ENCODE results near the gene PIK3C2G.

- TF ChIP-seq, protein P1, sequence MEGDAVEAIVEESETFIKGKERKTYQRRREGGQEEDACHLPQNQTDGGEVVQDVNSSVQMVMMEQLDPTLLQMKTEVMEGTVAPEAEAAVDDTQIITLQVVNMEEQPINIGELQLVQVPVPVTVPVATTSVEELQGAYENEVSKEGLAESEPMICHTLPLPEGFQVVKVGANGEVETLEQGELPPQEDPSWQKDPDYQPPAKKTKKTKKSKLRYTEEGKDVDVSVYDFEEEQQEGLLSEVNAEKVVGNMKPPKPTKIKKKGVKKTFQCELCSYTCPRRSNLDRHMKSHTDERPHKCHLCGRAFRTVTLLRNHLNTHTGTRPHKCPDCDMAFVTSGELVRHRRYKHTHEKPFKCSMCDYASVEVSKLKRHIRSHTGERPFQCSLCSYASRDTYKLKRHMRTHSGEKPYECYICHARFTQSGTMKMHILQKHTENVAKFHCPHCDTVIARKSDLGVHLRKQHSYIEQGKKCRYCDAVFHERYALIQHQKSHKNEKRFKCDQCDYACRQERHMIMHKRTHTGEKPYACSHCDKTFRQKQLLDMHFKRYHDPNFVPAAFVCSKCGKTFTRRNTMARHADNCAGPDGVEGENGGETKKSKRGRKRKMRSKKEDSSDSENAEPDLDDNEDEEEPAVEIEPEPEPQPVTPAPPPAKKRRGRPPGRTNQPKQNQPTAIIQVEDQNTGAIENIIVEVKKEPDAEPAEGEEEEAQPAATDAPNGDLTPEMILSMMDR (IDR thresholded peaks at IDR 0.05 in 2 of 3, conservative IDR thresholded peaks at IDR 0.05 in 1 of 3; ENCODE audit: borderline replicate concordance in 1 of 3, insufficient read depth in 1 of 3, low read depth in 2 of 3, low read length in 2 of 3): no peak
- TF ChIP-seq EZH2 (IDR thresholded peaks at IDR 0.05) (no peak), POLR2AphosphoS5 (IDR thresholded peaks at IDR 0.05; ENCODE audit: low read depth, low read length) (no peak), TCF7L2 (IDR thresholded peaks at IDR 0.05; ENCODE audit: borderline replicate concordance, extremely low read depth, insufficient read depth, insufficient read length) (no peak), POLR2A (IDR thresholded peaks at IDR 0.05; ENCODE audit: borderline replicate concordance, extremely low read depth, insufficient read depth, insufficient read length) (no peak), JUND (IDR thresholded peaks at IDR 0.05) (no peak), EZH2phosphoT487 (IDR thresholded peaks at IDR 0.05; ENCODE audit: borderline replicate concordance) (no peak), ELF1 (IDR thresholded peaks at IDR 0.05; ENCODE audit: borderline replicate concordance, low read depth) (no peak), SIN3A (IDR thresholded peaks at IDR 0.05; ENCODE audit: low read depth) (no peak), RAD21 (IDR thresholded peaks at IDR 0.05; ENCODE audit: low read depth) (no peak), SP1 (IDR thresholded peaks at IDR 0.05; ENCODE audit: low read depth) (no peak), YY1 (IDR thresholded peaks at IDR 0.05; ENCODE audit: extremely low read depth, insufficient replicate concordance, low read depth, low read length) (no peak)
- TF ChIP-seq, protein P2, sequence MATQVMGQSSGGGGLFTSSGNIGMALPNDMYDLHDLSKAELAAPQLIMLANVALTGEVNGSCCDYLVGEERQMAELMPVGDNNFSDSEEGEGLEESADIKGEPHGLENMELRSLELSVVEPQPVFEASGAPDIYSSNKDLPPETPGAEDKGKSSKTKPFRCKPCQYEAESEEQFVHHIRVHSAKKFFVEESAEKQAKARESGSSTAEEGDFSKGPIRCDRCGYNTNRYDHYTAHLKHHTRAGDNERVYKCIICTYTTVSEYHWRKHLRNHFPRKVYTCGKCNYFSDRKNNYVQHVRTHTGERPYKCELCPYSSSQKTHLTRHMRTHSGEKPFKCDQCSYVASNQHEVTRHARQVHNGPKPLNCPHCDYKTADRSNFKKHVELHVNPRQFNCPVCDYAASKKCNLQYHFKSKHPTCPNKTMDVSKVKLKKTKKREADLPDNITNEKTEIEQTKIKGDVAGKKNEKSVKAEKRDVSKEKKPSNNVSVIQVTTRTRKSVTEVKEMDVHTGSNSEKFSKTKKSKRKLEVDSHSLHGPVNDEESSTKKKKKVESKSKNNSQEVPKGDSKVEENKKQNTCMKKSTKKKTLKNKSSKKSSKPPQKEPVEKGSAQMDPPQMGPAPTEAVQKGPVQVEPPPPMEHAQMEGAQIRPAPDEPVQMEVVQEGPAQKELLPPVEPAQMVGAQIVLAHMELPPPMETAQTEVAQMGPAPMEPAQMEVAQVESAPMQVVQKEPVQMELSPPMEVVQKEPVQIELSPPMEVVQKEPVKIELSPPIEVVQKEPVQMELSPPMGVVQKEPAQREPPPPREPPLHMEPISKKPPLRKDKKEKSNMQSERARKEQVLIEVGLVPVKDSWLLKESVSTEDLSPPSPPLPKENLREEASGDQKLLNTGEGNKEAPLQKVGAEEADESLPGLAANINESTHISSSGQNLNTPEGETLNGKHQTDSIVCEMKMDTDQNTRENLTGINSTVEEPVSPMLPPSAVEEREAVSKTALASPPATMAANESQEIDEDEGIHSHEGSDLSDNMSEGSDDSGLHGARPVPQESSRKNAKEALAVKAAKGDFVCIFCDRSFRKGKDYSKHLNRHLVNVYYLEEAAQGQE (IDR thresholded peaks at IDR 0.05; ENCODE audit: low read depth): no peak
These were observed 158.0 kb downstream of the PIK3C2G start for GRCh38 chr12:18419311-18419710.

Data from HCT116 (cell line).